ENCODE results near the gene CLSTN1.

The CLSTN1 gene

DNA sequence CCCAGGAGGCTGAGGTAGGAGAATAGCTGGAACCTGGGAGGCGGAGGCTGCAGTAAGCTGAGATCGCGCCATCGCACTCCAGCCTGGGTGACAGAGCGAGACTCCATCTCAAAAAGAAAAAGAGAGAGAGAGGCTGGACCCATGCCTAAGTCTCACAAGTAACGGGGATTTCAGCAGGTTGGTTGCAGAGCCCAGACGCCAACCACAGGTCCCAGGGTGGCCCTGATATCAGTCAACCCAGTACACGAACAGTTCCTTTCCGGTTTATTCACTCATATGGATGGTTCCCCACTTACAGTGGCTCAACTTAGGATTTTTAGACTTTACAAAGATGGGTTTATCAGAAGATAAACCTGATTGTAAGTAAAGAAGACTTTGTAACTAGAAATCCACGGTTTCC is 40.9 kb downstream of the CLSTN1 start:
- H3K27me3 Mint-ChIP-seq (ENCODE audit: low read depth) = no peaks in the 10 kb centered on the region

DNA sequence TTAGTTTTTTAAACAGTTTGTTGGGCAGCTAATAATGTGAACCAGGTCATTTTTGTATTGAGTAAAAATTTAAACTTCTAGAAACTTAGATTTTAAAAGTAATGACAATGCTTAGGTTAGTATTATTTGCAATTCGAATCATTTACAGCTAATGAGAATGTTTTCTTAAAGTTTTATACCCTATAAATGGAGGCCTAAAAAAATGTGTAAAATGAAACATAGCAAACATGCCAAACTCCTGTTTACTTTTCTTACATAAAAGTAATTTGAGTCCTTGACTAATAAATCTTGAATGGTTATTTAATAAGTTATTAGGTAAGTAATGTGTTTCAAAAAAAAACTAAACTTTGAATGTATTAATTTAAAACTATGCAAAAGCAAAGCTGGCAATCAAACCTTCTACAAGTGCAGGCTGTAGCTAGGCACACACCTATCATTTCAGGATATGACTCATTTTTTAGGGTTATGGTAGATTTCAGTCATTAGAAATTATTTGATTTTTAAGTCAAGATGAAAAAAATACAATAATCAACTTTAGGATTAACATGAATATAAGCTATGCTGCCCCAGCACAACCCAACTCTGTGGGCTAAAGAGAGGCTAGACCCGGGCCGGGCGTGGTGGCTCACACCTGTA is 41.5 kb downstream of the CLSTN1 start:
- Mint-ChIP-seq H3K4me3 (no peak overlapping the region), H3K36me3 (ENCODE audit: low read depth) (no peaks in the 10 kb centered on the region), H3K4me1 (no peaks in the 10 kb centered on the region), H3K27ac (no peak overlapping the region), H3K27me3 (ENCODE audit: low read depth) (no peaks in the 10 kb centered on the region), H3K9me3 (no peaks in the 10 kb centered on the region)
- TF ChIP-seq, protein P1, sequence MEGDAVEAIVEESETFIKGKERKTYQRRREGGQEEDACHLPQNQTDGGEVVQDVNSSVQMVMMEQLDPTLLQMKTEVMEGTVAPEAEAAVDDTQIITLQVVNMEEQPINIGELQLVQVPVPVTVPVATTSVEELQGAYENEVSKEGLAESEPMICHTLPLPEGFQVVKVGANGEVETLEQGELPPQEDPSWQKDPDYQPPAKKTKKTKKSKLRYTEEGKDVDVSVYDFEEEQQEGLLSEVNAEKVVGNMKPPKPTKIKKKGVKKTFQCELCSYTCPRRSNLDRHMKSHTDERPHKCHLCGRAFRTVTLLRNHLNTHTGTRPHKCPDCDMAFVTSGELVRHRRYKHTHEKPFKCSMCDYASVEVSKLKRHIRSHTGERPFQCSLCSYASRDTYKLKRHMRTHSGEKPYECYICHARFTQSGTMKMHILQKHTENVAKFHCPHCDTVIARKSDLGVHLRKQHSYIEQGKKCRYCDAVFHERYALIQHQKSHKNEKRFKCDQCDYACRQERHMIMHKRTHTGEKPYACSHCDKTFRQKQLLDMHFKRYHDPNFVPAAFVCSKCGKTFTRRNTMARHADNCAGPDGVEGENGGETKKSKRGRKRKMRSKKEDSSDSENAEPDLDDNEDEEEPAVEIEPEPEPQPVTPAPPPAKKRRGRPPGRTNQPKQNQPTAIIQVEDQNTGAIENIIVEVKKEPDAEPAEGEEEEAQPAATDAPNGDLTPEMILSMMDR (IDR thresholded peaks at IDR 0.05; ENCODE audit: unreplicated experiment in 3 of 3) = no peak

More for the DNA sequence above, 40.9 kb downstream of the CLSTN1 start:
- Mint-ChIP-seq H3K9me3 (no peaks in the 10 kb centered on the region), H3K27ac (no peak overlapping the region), H3K4me3 (no peak overlapping the region), H3K36me3 (ENCODE audit: low read depth) (no peaks in the 10 kb centered on the region), H3K4me1 (no peaks in the 10 kb centered on the region)
- TF ChIP-seq, protein P1 (IDR thresholded peaks at IDR 0.05; ENCODE audit: unreplicated experiment in 3 of 3) = no peak

DNA sequence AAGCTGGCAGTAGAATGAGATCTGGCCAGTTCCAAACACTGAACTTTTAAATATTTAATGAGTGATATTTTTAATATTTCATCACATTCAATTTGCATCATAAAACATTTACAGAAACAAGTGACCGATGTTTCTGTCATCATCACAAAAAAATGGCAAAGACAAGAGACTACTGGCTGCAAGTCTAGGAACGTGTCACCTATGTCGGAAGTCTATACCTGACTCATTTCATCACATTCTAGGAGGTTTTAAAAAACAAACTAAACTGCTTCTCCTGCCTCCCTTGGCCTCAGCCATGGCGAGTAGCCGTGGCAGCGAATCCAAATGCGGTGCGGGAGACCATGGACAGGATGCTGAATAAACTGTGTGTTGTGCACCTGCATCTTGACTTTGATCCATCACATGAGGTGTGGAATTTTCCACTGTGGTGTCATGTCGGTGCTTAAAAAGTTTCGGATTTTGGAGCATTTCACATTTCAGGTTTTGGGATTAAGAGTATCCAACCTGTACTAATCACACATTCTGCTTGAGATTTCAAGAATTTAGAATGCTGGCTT is 43.1 kb downstream of the CLSTN1 start:
- Mint-ChIP-seq H3K36me3 (ENCODE audit: low read depth) (peaks cover 5% of the 10 kb centered on the region), H3K27me3 (ENCODE audit: low read depth) (no peaks in the 10 kb centered on the region), H3K27ac (no peak overlapping the region), H3K9me3 (no peaks in the 10 kb centered on the region), H3K4me3 (no peak overlapping the region), H3K4me1 (no peaks in the 10 kb centered on the region)
- TF ChIP-seq, protein P1 (IDR thresholded peaks at IDR 0.05; ENCODE audit: unreplicated experiment in 3 of 3) = no peak

DNA sequence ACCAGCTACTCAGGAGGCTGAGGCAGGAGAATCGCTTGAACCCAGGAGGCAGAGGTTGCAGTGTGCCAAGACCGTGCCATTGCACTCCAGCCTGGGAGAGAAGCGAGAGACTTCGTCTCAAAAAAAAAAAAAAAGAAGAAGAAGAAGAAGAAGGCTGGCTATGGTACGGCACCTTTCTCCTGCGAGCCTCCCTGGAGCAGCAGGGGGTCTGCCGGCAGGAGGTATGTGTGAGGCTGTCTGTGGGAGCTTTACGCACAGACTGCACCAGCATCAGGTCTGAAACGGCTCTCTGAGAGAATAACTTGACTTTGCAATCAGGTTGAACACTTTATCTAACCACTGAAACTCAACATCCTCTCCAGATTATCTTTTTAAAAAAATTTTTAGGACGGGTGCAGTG is 44.9 kb downstream of the CLSTN1 start:
- Mint-ChIP-seq H3K36me3 (ENCODE audit: low read depth) (peaks cover 5% of the 10 kb centered on the region), H3K4me3 (no peak overlapping the region), H3K27me3 (ENCODE audit: low read depth) (no peaks in the 10 kb centered on the region), H3K9me3 (no peaks in the 10 kb centered on the region), H3K4me1 (no peaks in the 10 kb centered on the region), H3K27ac (no peak overlapping the region)
- TF ChIP-seq, protein P1 (IDR thresholded peaks at IDR 0.05; ENCODE audit: unreplicated experiment in 3 of 3) = no peak

DNA sequence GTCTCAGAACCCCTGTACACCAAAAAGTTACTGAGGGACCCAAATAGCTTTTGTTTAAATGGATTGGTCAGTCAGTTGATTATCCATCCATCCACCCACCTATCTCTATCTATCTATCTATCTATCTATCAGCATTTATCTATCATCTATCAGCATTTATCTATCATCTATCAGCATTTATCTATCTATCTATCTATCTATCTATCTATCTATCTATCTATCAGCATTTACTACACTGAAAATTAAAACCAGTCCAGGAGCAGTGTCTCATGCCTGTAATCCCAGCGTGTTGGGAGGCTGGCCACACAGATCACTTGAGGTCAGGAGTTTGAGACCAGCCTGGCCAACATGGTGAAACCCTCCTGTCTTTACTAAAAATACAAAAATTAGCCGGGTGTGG is 47.1 kb downstream of the CLSTN1 start:
- no peaks in the 10 kb centered on the region for H3K9me3 Mint-ChIP-seq
- no peaks in the 10 kb centered on the region for H3K27me3 Mint-ChIP-seq (ENCODE audit: low read depth)
- H3K4me3 Mint-ChIP-seq = no peak overlapping the region
- H3K36me3 Mint-ChIP-seq (ENCODE audit: low read depth) = peaks cover 19% of the 10 kb centered on the region
- TF ChIP-seq, protein P1 (IDR thresholded peaks at IDR 0.05; ENCODE audit: unreplicated experiment in 3 of 3) = no peak
- H3K27ac Mint-ChIP-seq = no peak overlapping the region
- no peaks in the 10 kb centered on the region for H3K4me1 Mint-ChIP-seq
